C4-2B (cell line): ENCODE results near the gene ST8SIA6.

Source experiments
- CTCF ChIP-seq: fragments of 450-650 bp; conservative IDR thresholded peaks from 2 replicates; pipeline ENCODE4 v1.5.1; 2017; ENCODE audit warnings: mild to moderate bottlenecking
- ZFX ChIP-seq: fragments of 450-650 bp; IDR thresholded peaks from 2 replicates; pipeline ENCODE4 v1.6.1; 2017

- TF ChIP-seq CTCF (no peak), ZFX (no peak)
These were observed 68.4 kb downstream of the ST8SIA6 start for GRCh38 chr10:17386021-17386420.
